Measurements from ENCODE around the gene CTBP2.

Gene CTBP2

GRCh38 chr10:125114761-125115391 lies 45.5 kb downstream of the CTBP2 start:
- DNase-seq (ENCODE audit: low spot score), result no peak
- Histone ChIP-seq H3K4me3 (no peak overlapping the region), H3K27ac (peak overlapping the region in 1 of 2 donors; percentile 13)
- TF ChIP-seq CTCF (IDR thresholded peaks at IDR 0.05), result no peak

- H3K27ac ChIP-seq, result peak overlapping the region; percentile 4 to 57
- no peak for DNase-seq (ENCODE audit: low spot score)
- no peak for TF ChIP-seq CTCF (IDR thresholded peaks at IDR 0.05)
- peak overlapping the region; percentile 54 for H3K4me3 ChIP-seq
Observed at GRCh38 chr10:125113691-125114371, 46.5 kb downstream of the CTBP2 start.

GRCh38 chr10:125112697-125113494 lies 47.5 kb downstream of the CTBP2 start:
- Histone ChIP-seq H3K27ac (no peak overlapping the region), H3K4me3 (no peak overlapping the region)
- TF ChIP-seq CTCF (IDR thresholded peaks at IDR 0.05), result no peak
- no peak for DNase-seq (ENCODE audit: low spot score)

GRCh38 chr10:125111118-125111727 lies 49.1 kb downstream of the CTBP2 start:
- Histone ChIP-seq H3K4me3 (no peak overlapping the region), H3K27ac (no peak overlapping the region)
- no peak for DNase-seq (ENCODE audit: low spot score)
- no peak for TF ChIP-seq CTCF (IDR thresholded peaks at IDR 0.05)

GRCh38 chr10:125107965-125108580 lies 52.3 kb downstream of the CTBP2 start:
- no peak overlapping the region for H3K4me3 ChIP-seq
- no peak for TF ChIP-seq CTCF (IDR thresholded peaks at IDR 0.05)
- H3K27ac ChIP-seq, result no peak overlapping the region
- no peak for DNase-seq (ENCODE audit: low spot score)

GRCh38 chr10:125107166-125107949 lies 53.0 kb downstream of the CTBP2 start:
- DNase-seq (ENCODE audit: low spot score), result no peak
- Histone ChIP-seq H3K4me3 (no peak overlapping the region), H3K27ac (peak overlapping the region in 1 of 2 donors; percentile 24)
- TF ChIP-seq CTCF (IDR thresholded peaks at IDR 0.05), result no peak

Data from coronary artery (tissue), 2 donors.